ENCODE results near the gene PAX3. TPM values are rescaled to one million over a fixed set of nuclear protein-coding genes. Genes with fewer than 3 reads are reported as not detected.

PAX3 gene
- total and polyA plus RNA-seq, 2 experiments from 2014 or later, result 8.0 to 19.3 TPM

DNA sequence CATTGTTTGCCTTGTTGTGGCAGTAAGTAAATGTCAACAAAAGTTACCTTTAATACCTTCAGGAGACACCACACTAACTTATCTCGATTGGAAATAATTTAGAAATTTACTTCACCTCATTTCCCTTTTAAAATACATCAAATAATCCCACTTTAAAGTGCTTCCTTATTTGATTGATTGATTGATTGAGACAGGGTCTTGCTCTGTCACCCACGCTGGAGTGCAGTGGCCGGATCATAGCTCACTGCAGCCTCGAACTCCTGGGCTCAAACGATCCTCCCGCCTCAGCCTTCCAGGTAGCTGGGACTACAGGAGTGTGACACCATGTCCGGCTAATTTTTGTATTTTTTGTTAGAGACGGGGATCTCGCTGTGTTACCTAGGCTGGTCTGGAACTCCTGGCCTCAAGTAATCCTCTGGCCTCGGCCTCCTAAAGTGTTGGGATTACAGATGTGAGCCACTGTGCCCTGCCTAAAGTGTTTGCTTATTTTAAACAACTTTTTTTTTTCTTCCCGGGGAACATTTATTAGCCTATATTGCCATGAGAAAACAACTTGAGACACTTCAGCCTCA, 12.0 kb upstream of the PAX3 start:
- no peak for TF ChIP-seq CTCF (IDR thresholded peaks at IDR 0.05; ENCODE audit: low read depth, low read length)
- Histone ChIP-seq H3K4me3 (no peak overlapping the region), H3K36me3 (no peaks in the 10 kb centered on the region), H3K9me3 (ENCODE audit: low read depth) (no peaks in the 10 kb centered on the region), H3K4me1 (ENCODE audit: low read depth) (peaks cover 8% of the 10 kb centered on the region), H3K27me3 (peaks cover 100% of the 10 kb centered on the region), H3K27ac (no peak overlapping the region)
- DNase-seq (ENCODE audit: low read depth in 1 of 2, low spot score in 1 of 2), result no peak

DNA sequence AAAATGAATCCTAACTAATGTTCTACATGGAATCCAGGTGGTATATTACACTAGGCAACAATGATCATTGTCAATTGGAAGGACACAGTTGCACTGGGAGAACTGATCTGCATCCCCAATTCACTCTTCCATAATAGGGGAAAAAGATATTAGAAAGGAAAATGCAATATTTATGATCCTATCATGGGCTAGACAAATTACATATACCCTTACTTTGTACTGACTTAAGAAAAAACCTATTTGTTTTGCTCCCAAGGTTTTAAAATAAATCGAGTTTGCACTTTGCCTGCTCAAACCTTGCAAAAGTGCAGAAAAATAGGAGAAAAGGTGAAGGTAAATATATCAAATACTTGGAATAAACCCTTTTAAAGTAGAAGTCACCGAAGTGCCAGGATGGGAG, 11.0 kb upstream of the PAX3 start:
- Histone ChIP-seq H3K4me1 (ENCODE audit: low read depth) (peaks cover 11% of the 10 kb centered on the region), H3K27me3 (peaks cover 100% of the 10 kb centered on the region), H3K36me3 (no peaks in the 10 kb centered on the region), H3K9me3 (ENCODE audit: low read depth) (no peaks in the 10 kb centered on the region), H3K27ac (no peak overlapping the region), H3K4me3 (no peak overlapping the region)
- no peak for TF ChIP-seq CTCF (IDR thresholded peaks at IDR 0.05; ENCODE audit: low read depth, low read length)
- no peak for DNase-seq (ENCODE audit: low read depth in 1 of 2, low spot score in 1 of 2)

GRCh38 chr2:222309361-222309760, 10.6 kb upstream of the PAX3 start:
- TF ChIP-seq CTCF (IDR thresholded peaks at IDR 0.05; ENCODE audit: low read depth, low read length), result no peak
- Histone ChIP-seq H3K4me1 (ENCODE audit: low read depth) (peaks cover 11% of the 10 kb centered on the region), H3K27me3 (peaks cover 100% of the 10 kb centered on the region), H3K27ac (no peak overlapping the region), H3K4me3 (no peak overlapping the region), H3K36me3 (no peaks in the 10 kb centered on the region), H3K9me3 (ENCODE audit: low read depth) (no peaks in the 10 kb centered on the region)
- DNase-seq (ENCODE audit: low read depth in 1 of 2, low spot score in 1 of 2), result no peak

DNA sequence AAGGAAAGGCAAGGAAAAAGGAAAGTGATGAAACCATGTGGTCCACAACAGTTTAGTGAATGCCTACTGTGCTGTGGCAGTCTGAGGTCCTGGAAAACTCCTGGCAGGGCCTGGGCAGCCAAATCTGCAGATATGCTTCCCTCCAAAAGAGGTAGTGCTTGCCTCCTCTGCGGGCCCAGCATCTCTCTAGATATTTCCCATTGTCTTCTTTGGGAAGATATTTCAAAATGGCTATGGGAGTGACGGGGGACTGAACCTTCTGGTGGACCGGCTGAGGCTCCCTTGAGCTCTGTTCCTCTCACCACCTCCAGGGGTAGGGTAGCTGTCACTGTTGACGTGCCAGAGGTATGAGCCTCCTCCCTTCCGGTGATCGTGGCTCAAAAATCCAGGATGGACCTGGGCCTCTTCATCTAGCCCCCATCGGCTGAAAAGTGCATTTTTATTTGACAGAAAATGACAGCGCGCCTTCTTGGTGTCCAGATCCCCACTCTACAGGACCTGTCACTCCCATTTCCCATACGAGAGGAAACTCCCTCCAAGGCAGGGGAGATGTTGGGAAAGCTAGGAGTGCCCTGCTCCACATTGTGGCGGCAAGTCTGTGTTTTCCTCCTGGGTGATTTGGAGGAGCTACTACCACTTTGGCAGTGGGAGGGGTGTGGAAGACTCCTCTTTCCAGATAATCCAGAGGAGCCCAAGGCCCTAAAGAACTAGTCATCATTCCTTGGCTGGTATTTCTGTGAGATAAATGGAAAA, 9.4 kb upstream of the PAX3 start:
- no peak for TF ChIP-seq CTCF (IDR thresholded peaks at IDR 0.05; ENCODE audit: low read depth, low read length)
- H3K4me3 ChIP-seq, result no peak overlapping the region
- H3K9me3 ChIP-seq (ENCODE audit: low read depth), result no peaks in the 10 kb centered on the region
- H3K27ac ChIP-seq, result no peak overlapping the region
- peaks cover 15% of the 10 kb centered on the region for H3K4me1 ChIP-seq (ENCODE audit: low read depth)
- H3K36me3 ChIP-seq, result no peaks in the 10 kb centered on the region
- DNase-seq (ENCODE audit: low read depth in 1 of 2, low spot score in 1 of 2), result no peak
- peaks cover 100% of the 10 kb centered on the region for H3K27me3 ChIP-seq

DNA sequence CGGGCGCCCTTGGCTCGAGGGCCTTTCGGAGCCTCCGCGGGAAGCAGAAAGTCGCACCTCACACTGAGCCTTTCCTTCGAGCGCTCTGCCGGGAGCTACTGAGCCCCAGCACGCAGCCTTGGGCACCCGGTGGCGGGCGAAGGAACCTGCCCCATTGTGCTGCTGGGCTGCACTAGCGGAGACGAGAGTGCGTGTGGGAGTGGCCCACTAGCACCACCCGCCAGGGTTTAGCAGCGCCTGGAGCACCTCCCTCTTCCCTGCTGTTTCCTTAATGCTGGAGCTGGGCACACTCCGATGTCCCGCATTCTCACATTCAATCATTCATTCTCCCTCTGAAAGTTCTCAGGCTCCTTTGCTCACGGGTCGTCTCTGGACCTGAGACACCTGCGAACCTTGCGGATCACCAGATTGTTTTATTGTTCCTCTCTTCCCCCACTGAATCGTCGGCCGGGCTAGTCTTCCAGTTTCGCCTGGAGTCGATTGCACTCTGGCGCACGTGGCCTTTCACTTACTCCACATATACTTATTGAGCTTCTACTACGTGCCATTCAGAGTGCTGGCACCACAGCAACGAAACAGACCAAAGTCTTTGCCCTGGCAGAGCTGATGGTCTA, 8.5 kb upstream of the PAX3 start:
- no peaks in the 10 kb centered on the region for H3K9me3 ChIP-seq (ENCODE audit: low read depth)
- TF ChIP-seq CTCF (IDR thresholded peaks at IDR 0.05; ENCODE audit: low read depth, low read length), result no peak
- H3K27ac ChIP-seq, result no peak overlapping the region
- peaks cover 12% of the 10 kb centered on the region for H3K4me1 ChIP-seq (ENCODE audit: low read depth)
- H3K36me3 ChIP-seq, result no peaks in the 10 kb centered on the region
- DNase-seq (ENCODE audit: low read depth in 1 of 2, low spot score in 1 of 2), result no peak
- peaks cover 100% of the 10 kb centered on the region for H3K27me3 ChIP-seq
- H3K4me3 ChIP-seq, result no peak overlapping the region

Measured in cardiac muscle cell (in vitro differentiated cells and primary cell).